NB4 (cell line): ENCODE results near the gene SATB2.

Experiments
- CTCF ChIP-seq: IDR thresholded peaks from one replicate; pipeline ENCODE4 v1.5.1; 2012; ENCODE audit warnings: low read depth, low read length
- MAX ChIP-seq: IDR thresholded peaks from 2 replicates; pipeline ENCODE4 v1.6.1; 2011; ENCODE audit warnings: low read depth, low read length
- MYC ChIP-seq: IDR thresholded peaks from 2 replicates; pipeline ENCODE4 v1.6.1; 2011; ENCODE audit warnings: low read depth, low read length
- POLR2A ChIP-seq: IDR thresholded peaks from 2 replicates; pipeline ENCODE4 v1.6.1; 2011; ENCODE audit warnings: mild to moderate bottlenecking; ENCODE audit not compliant: insufficient read length; ENCODE audit errors: extremely low read depth

DNA sequence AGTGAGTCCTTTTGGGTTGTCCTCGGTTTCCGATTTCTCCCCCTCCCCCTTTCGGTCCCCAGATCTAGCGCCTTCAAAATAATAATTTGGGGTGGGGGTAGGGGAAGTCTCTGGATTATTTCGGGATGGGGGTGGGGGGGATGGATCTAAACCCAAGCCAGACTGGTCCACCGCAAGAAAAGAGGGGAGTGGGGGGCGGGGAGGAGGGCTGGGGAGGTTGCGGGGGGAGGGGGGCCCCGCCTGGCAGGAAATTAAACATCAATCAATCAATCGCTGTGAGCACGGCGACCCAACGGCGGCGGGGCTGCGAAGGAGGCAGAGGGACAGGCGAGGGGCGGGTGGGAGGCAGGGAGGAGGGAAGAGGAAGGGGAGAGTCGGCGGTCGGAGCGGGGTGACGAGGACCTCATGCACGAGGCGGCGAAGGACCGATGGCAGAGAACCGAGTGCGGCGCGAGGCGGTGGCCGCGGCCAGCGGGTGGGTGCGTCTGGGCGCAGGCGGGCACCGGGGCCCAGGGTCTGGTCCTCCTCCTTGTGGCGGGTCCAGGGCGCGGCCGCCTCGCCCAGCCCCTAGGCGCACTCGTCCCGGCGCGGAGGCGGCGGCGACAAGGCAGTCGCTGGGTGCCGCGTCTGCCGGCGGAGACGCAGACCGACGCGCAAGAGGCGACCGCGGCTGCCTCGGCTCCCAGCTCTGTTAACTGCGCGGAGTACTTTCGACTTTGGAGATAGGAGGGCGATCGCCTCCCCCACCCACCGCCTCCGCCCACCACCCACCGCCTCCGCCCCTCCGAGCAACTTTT is 468 bp upstream of the SATB2 start:
- TF ChIP-seq CTCF (no peak), POLR2A (peak; percentile 18), MAX (0 out of 2 replicates have a peak, but pooled peaks have one; percentile 4), MYC (peak; percentile 27; the same call in 1 of the 2 replicates)
